HEK293 (cell line): ENCODE results near the gene C20orf144.

Source experiments
- CTCF ChIA-PET: fragments of 350-600 bp; formaldehyde crosslinking; extraction: SDS; loops from one replicate; lab custom pipeline; 2021; ENCODE audit warnings: antibody characterized with exemption; lab: Yijun Ruan, JAX
- POLR2A ChIA-PET: fragments of 300-600 bp; formaldehyde crosslinking; extraction: SDS; loops from one replicate; lab custom pipeline; 2020; ENCODE audit warnings: antibody characterized with exemption, inconsistent platforms; lab: Yijun Ruan, JAX
- H3K27ac ChIP-seq: fragments of 200-500 bp; sonication (Bioruptor generic); 2 replicates; pipeline ENCODE4 v1.5.1; 2014; ENCODE audit warnings: low read depth, low read length, control low read depth, inconsistent platforms; ENCODE audit errors: extremely low read depth
- H3K36me3 ChIP-seq, 2 experiments: fragments of 200-500 bp in 1 of 2; sonication (Bioruptor generic) in 1 of 2; 1 replicate in 1 of 2; 2 replicates in 1 of 2; pipeline ENCODE4 v1.5.1; 2014 to 2017; ENCODE audit warnings: inconsistent platforms in 2 of 2, low read length in 2 of 2; ENCODE audit not compliant: control insufficient read depth in 2 of 2, insufficient read depth in 1 of 2
- H3K4me1 ChIP-seq: fragments of 200-500 bp; sonication (Bioruptor generic); 2 replicates; pipeline ENCODE4 v1.5.1; 2014; ENCODE audit warnings: mild to moderate bottlenecking, low read length, inconsistent platforms; ENCODE audit not compliant: control insufficient read depth, insufficient read depth
- H3K4me3 ChIP-seq: 2 replicates; pipeline ENCODE4 v1.5.1; 2011; ENCODE audit warnings: low read depth, mild to moderate bottlenecking, control low read depth, low read length, moderate library complexity
- H3K9me3 ChIP-seq: fragments of 200-500 bp; sonication (Bioruptor generic); 2 replicates; pipeline ENCODE4 v1.5.1; 2014; ENCODE audit warnings: low read depth, low read length, inconsistent platforms; ENCODE audit not compliant: control insufficient read depth, insufficient read depth
- BCL11B ChIP-seq: fragments of 450-650 bp; formaldehyde crosslinking; IDR thresholded peaks from 2 replicates; pipeline ENCODE4 v1.5.1; 2016; ENCODE audit warnings: low read depth, missing biosample characterization, missing genetic modification characterization
- GLI4 ChIP-seq: fragments of 450-650 bp; formaldehyde crosslinking; IDR thresholded peaks from 2 replicates; pipeline ENCODE4 v1.5.1; 2016; ENCODE audit warnings: missing biosample characterization, missing genetic modification characterization
- REPIN1 ChIP-seq: fragments of 450-650 bp; formaldehyde crosslinking; IDR thresholded peaks from 2 replicates; pipeline ENCODE4 v1.5.1; 2017; ENCODE audit warnings: missing biosample characterization, missing genetic modification characterization, low read depth
- ZBTB1 ChIP-seq: fragments of 450-650 bp; formaldehyde crosslinking; IDR thresholded peaks from 2 replicates; pipeline ENCODE4 v1.5.1; 2016; ENCODE audit warnings: missing biosample characterization, missing genetic modification characterization
- ZBTB21 ChIP-seq: fragments of 450-650 bp; formaldehyde crosslinking; IDR thresholded peaks from 2 replicates; pipeline ENCODE4 v1.5.1; 2017; ENCODE audit warnings: missing biosample characterization, missing genetic modification characterization
- ZFP37 ChIP-seq: fragments of 450-650 bp; formaldehyde crosslinking; IDR thresholded peaks from 2 replicates; pipeline ENCODE4 v1.5.1; 2016; ENCODE audit warnings: missing biosample characterization, missing genetic modification characterization
- ZIC2 ChIP-seq: fragments of 450-650 bp; formaldehyde crosslinking; IDR thresholded peaks from 2 replicates; pipeline ENCODE4 v1.5.1; 2016; ENCODE audit warnings: missing biosample characterization, missing genetic modification characterization
- ZNF37A ChIP-seq: fragments of 450-650 bp; IDR thresholded peaks from 2 replicates; pipeline ENCODE4 v1.5.1; 2018; ENCODE audit warnings: missing biosample characterization, missing genetic modification characterization
- ZNF501 ChIP-seq: fragments of 450-650 bp; formaldehyde crosslinking; IDR thresholded peaks from 2 replicates; pipeline ENCODE4 v1.5.1; 2016; ENCODE audit warnings: missing biosample characterization, missing genetic modification characterization
- ZNF600 ChIP-seq: fragments of 450-650 bp; formaldehyde crosslinking; IDR thresholded peaks from 2 replicates; pipeline ENCODE4 v1.5.1; 2016; ENCODE audit warnings: missing biosample characterization, missing genetic modification characterization
- ZNF660 ChIP-seq: fragments of 450-650 bp; IDR thresholded peaks from 2 replicates; pipeline ENCODE4 v1.5.1; 2018; ENCODE audit warnings: missing biosample characterization, mild to moderate bottlenecking, missing genetic modification characterization
- ZSCAN16 ChIP-seq: fragments of 450-650 bp; formaldehyde crosslinking; IDR thresholded peaks from 2 replicates; pipeline ENCODE4 v1.5.1; 2016; ENCODE audit warnings: missing biosample characterization, missing genetic modification characterization
- ZSCAN30 ChIP-seq: fragments of 450-650 bp; IDR thresholded peaks from 2 replicates; pipeline ENCODE4 v1.5.1; 2018; ENCODE audit warnings: missing biosample characterization, mild to moderate bottlenecking, missing genetic modification characterization, moderate library complexity
- TF ChIP-seq, protein P1 (sequence below): fragments of 450-650 bp; formaldehyde crosslinking; IDR thresholded peaks from 2 replicates; pipeline ENCODE4 v1.5.1; 2016; ENCODE audit warnings: missing biosample characterization, missing genetic modification characterization
- TF ChIP-seq, protein P2 (sequence below): fragments of 450-650 bp; formaldehyde crosslinking; IDR thresholded peaks from 2 replicates; pipeline ENCODE4 v1.5.1; 2016; ENCODE audit warnings: missing biosample characterization, missing genetic modification characterization
- TF ChIP-seq, protein P3 (sequence below): fragments of 450-650 bp; formaldehyde crosslinking; IDR thresholded peaks from 2 replicates; pipeline ENCODE4 v1.5.1; 2016; ENCODE audit warnings: missing biosample characterization, missing genetic modification characterization
- TF ChIP-seq, protein P4 (sequence below): fragments of 450-650 bp; formaldehyde crosslinking; IDR thresholded peaks from 2 replicates; pipeline ENCODE4 v1.5.1; 2017; ENCODE audit warnings: missing biosample characterization, missing genetic modification characterization
- TF ChIP-seq, protein P5 (sequence below): fragments of 450-650 bp; formaldehyde crosslinking; optimal IDR thresholded peaks from 2 replicates; pipeline ENCODE3; 2016; ENCODE audit warnings: missing biosample characterization, mild to moderate bottlenecking, missing genetic modification characterization
- TF ChIP-seq, protein P6 (sequence below): fragments of 450-650 bp; IDR thresholded peaks from 2 replicates; pipeline ENCODE4 v1.5.1; 2018; ENCODE audit warnings: missing biosample characterization, mild to moderate bottlenecking, missing genetic modification characterization

C20orf144 gene

DNA sequence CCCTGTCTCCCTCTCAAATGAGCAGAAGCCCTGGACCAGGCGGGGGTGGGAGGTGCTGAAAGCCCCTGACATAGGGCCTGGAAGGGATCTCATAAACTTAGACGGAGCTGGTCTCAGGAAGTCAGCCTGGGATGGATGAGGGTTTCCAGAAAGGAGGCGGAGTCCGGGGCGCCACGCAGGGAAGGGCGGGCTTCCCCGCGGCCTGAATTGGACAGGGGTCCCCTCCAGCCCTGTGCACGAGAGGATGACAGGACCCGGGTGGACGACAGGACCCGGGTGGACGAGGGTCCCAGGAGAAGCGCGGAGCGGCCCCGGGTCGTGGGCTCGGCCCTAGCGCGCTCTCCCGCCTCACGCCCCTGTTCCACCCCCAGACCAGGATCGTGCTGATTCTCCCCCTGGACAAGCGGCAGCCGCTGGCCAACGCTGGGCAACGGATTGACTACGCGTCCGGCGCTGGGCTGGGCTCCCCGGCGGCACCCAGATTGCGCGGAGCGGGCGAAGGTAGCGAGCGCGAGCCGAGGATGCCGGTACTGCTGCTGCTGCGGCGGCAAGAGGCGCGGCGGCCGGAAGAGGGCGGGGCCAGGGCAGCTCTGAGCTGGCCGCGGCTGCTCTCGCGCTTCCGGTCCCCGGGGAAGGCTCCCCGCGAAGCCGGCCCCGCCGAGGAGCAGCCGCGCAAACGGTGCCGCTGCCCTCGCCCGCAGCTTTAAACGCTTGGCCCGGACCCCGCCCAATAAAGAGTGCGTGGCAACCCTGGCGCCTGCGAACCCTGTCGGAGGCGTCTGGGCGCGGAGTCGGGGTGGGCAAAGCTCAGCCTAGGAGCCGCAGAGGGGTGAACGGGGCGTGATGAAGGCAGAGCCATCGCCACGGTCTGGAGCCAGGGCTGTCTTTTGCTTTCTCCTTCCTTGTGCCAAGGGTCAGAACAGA lies 1.3 kb downstream of the C20orf144 start:
- CTCF ChIA-PET, result interaction anchor here (0.6 to 1.8 kb wide), 7 partner anchors 10 to 367 kb away, joined by 3 to 8 read pairs (median 3); no protein-coding TSS in a partner anchor
- H3K4me1 ChIP-seq, result no peaks in the 10 kb centered on the region
- H3K9me3 ChIP-seq, result no peaks in the 10 kb centered on the region
- H3K4me3 ChIP-seq, result peak overlapping the region; percentile 58
- POLR2A ChIA-PET, result interaction anchor here (0.6 to 3.2 kb wide), 14 partner anchors 9 to 881 kb away, joined by 3 to 23 read pairs (median 6); partner anchors contain the start of genes CBFA2T2, NECAB3, PXMP4 and SNTA1
- H3K27ac ChIP-seq, result peak overlapping the region; percentile 62; the same call in 1 of the 2 replicates
- H3K36me3 ChIP-seq, result peaks cover 0 to 40% of the 10 kb centered on the region in 2 experiments; a peak in 1 of 3 replicates
- TF ChIP-seq ZNF600 (tag by site-specific recombination) (peak; percentile 68), ZNF501 (tag by site-specific recombination) (0 out of 2 replicates have a peak, but pooled peaks have one; percentile 78), ZBTB21 (tag by site-specific recombination) (no peak), ZIC2 (tag by site-specific recombination) (peak; percentile 66), ZBTB1 (0 out of 2 replicates have a peak, but pooled peaks have one; percentile 9), REPIN1 (tag by site-specific recombination) (0 out of 2 replicates have a peak, but pooled peaks have one; percentile 33), ZSCAN16 (tag by site-specific recombination) (peak; percentile 21; the same call in 1 of the 2 replicates), ZNF37A (tag by site-specific recombination) (no peak), ZFP37 (tag by site-specific recombination) (peak; percentile 59; the same call in 1 of the 2 replicates), ZNF660 (tag by site-specific recombination) (peak; percentile 60; the same call in 1 of the 2 replicates), BCL11B (tag by site-specific recombination) (no peak), ZSCAN30 (tag by site-specific recombination) (peak; percentile 93), GLI4 (no peak)
- TF ChIP-seq, protein P1, sequence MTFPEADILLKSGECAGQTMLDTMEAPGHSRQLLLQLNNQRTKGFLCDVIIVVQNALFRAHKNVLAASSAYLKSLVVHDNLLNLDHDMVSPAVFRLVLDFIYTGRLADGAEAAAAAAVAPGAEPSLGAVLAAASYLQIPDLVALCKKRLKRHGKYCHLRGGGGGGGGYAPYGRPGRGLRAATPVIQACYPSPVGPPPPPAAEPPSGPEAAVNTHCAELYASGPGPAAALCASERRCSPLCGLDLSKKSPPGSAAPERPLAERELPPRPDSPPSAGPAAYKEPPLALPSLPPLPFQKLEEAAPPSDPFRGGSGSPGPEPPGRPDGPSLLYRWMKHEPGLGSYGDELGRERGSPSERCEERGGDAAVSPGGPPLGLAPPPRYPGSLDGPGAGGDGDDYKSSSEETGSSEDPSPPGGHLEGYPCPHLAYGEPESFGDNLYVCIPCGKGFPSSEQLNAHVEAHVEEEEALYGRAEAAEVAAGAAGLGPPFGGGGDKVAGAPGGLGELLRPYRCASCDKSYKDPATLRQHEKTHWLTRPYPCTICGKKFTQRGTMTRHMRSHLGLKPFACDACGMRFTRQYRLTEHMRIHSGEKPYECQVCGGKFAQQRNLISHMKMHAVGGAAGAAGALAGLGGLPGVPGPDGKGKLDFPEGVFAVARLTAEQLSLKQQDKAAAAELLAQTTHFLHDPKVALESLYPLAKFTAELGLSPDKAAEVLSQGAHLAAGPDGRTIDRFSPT (tag by site-specific recombination), result peak; percentile 72
- TF ChIP-seq, protein P2, sequence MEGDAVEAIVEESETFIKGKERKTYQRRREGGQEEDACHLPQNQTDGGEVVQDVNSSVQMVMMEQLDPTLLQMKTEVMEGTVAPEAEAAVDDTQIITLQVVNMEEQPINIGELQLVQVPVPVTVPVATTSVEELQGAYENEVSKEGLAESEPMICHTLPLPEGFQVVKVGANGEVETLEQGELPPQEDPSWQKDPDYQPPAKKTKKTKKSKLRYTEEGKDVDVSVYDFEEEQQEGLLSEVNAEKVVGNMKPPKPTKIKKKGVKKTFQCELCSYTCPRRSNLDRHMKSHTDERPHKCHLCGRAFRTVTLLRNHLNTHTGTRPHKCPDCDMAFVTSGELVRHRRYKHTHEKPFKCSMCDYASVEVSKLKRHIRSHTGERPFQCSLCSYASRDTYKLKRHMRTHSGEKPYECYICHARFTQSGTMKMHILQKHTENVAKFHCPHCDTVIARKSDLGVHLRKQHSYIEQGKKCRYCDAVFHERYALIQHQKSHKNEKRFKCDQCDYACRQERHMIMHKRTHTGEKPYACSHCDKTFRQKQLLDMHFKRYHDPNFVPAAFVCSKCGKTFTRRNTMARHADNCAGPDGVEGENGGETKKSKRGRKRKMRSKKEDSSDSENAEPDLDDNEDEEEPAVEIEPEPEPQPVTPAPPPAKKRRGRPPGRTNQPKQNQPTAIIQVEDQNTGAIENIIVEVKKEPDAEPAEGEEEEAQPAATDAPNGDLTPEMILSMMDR (tag by site-specific recombination), result 0 out of 2 replicates have a peak, but pooled peaks have one; percentile 14
- TF ChIP-seq, protein P3, sequence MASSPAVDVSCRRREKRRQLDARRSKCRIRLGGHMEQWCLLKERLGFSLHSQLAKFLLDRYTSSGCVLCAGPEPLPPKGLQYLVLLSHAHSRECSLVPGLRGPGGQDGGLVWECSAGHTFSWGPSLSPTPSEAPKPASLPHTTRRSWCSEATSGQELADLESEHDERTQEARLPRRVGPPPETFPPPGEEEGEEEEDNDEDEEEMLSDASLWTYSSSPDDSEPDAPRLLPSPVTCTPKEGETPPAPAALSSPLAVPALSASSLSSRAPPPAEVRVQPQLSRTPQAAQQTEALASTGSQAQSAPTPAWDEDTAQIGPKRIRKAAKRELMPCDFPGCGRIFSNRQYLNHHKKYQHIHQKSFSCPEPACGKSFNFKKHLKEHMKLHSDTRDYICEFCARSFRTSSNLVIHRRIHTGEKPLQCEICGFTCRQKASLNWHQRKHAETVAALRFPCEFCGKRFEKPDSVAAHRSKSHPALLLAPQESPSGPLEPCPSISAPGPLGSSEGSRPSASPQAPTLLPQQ (tag by site-specific recombination), result peak; percentile 53
- TF ChIP-seq, protein P4, sequence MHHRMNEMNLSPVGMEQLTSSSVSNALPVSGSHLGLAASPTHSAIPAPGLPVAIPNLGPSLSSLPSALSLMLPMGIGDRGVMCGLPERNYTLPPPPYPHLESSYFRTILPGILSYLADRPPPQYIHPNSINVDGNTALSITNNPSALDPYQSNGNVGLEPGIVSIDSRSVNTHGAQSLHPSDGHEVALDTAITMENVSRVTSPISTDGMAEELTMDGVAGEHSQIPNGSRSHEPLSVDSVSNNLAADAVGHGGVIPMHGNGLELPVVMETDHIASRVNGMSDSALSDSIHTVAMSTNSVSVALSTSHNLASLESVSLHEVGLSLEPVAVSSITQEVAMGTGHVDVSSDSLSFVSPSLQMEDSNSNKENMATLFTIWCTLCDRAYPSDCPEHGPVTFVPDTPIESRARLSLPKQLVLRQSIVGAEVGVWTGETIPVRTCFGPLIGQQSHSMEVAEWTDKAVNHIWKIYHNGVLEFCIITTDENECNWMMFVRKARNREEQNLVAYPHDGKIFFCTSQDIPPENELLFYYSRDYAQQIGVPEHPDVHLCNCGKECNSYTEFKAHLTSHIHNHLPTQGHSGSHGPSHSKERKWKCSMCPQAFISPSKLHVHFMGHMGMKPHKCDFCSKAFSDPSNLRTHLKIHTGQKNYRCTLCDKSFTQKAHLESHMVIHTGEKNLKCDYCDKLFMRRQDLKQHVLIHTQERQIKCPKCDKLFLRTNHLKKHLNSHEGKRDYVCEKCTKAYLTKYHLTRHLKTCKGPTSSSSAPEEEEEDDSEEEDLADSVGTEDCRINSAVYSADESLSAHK (tag by site-specific recombination), result no peak
- TF ChIP-seq, protein P5, sequence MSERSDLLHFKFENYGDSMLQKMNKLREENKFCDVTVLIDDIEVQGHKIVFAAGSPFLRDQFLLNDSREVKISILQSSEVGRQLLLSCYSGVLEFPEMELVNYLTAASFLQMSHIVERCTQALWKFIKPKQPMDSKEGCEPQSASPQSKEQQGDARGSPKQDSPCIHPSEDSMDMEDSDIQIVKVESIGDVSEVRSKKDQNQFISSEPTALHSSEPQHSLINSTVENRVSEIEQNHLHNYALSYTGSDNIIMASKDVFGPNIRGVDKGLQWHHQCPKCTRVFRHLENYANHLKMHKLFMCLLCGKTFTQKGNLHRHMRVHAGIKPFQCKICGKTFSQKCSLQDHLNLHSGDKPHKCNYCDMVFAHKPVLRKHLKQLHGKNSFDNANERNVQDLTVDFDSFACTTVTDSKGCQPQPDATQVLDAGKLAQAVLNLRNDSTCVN (tag by site-specific recombination), result peak; percentile 88
- TF ChIP-seq, protein P6, sequence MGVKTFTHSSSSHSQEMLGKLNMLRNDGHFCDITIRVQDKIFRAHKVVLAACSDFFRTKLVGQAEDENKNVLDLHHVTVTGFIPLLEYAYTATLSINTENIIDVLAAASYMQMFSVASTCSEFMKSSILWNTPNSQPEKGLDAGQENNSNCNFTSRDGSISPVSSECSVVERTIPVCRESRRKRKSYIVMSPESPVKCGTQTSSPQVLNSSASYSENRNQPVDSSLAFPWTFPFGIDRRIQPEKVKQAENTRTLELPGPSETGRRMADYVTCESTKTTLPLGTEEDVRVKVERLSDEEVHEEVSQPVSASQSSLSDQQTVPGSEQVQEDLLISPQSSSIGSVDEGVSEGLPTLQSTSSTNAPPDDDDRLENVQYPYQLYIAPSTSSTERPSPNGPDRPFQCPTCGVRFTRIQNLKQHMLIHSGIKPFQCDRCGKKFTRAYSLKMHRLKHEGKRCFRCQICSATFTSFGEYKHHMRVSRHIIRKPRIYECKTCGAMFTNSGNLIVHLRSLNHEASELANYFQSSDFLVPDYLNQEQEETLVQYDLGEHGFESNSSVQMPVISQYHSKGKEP (tag by site-specific recombination), result peak; percentile 54; the same call in 1 of the 2 replicates
